HL-60/S4 treated with phorbol 12-myristate 13-acetate at 8.2 ng/mL for 4 days and 3 days (cell line): Measurements from ENCODE around the gene RRP9.
"Not testable (repeated sequence)": the region's sequence is repeated elsewhere in the genome, so short reads cannot be mapped to it uniquely, and the experiment has no call there.

Experiments
- in situ Hi-C: fragments of 300-500 bp; cut with MboI; formaldehyde crosslinking; loops from 2 replicates; pipeline ENCODE4 v1.15.0; 2022; ENCODE audit warnings: low sequenced_read_pairs

RRP9 gene

GRCh38 chr3:51941798-51942602, at the start of gene RRP9, which contains the start of gene PARP3:
TSS of gene RRP9 (minus strand) at chr3:51941904. CDS start at chr3:51941867, 37 bp downstream.
TSS of gene PARP3 (plus strand) at chr3:51942363. CDS start at chr3:51943356, 993 bp downstream.
- in situ Hi-C loops = no loop called here

GRCh38 chr3:51990501-51990971, 48.8 kb upstream of the RRP9 start:
- in situ Hi-C loops = not testable (repeated sequence)

- in situ Hi-C loops = no loop called here
These were observed 46.8 kb upstream of the RRP9 start for GRCh38 chr3:51988286-51989146.

GRCh38 chr3:51987568-51987967, 45.9 kb upstream of the RRP9 start:
- in situ Hi-C loops = no loop called here

- in situ Hi-C loops = no loop called here
These were observed 44.6 kb upstream of the RRP9 start for GRCh38 chr3:51986010-51986947.

GRCh38 chr3:51985063-51985462, 43.4 kb upstream of the RRP9 start:
- in situ Hi-C loops = no loop called here

GRCh38 chr3:51984269-51984647, 42.6 kb upstream of the RRP9 start:
- in situ Hi-C loops = no loop called here

- in situ Hi-C loops = no loop called here
These were observed 42.0 kb upstream of the RRP9 start for GRCh38 chr3:51983578-51984268.

GRCh38 chr3:51982838-51983577, 41.3 kb upstream of the RRP9 start, which contains the start of gene ACY1:
TSS of gene ACY1 (plus strand) at chr3:51983535. CDS start at chr3:51984065, 530 bp downstream.
- in situ Hi-C loops = no loop called here

- in situ Hi-C loops = no loop called here
These were observed 40.7 kb upstream of the RRP9 start for GRCh38 chr3:51982352-51982837.

- in situ Hi-C loops = no loop called here
These were observed 38.5 kb upstream of the RRP9 start for GRCh38 chr3:51980253-51980652.

GRCh38 chr3:51978143-51978502, 36.4 kb upstream of the RRP9 start:
- in situ Hi-C loops = no loop called here

GRCh38 chr3:51977446-51978142, 35.9 kb upstream of the RRP9 start:
- in situ Hi-C loops = no loop called here

GRCh38 chr3:51975852-51976549, 34.3 kb upstream of the RRP9 start:
- in situ Hi-C loops = no loop called here

- in situ Hi-C loops = no loop called here
These were observed 33.5 kb upstream of the RRP9 start, which contains the start of gene ABHD14A for GRCh38 chr3:51974963-51975851. TSS of gene ABHD14A (plus strand) at chr3:51975064. CDS start at chr3:51975136, 72 bp downstream.

- in situ Hi-C loops = no loop called here
These were observed 32.7 kb upstream of the RRP9 start for GRCh38 chr3:51974277-51974962.
